GM12865 (cell line): Measurements from ENCODE around the gene METAP2.

Experiments
- DNase-seq: peaks from one replicate; pipeline ENCODE4 v3.0.0; 2010; ENCODE audit warnings: low read depth
- H3K4me3 ChIP-seq: 2 replicates; pipeline ENCODE4 v1.5.1; 2011; ENCODE audit warnings: mild to moderate bottlenecking, low read depth, low read length, control low read depth
- CTCF ChIP-seq: IDR thresholded peaks from 2 replicates; pipeline ENCODE4 v1.5.1; 2011; ENCODE audit warnings: low read length, control low read depth, low read depth, inconsistent platforms; ENCODE audit not compliant: insufficient read depth; ENCODE audit errors: missing control alignments

Gene METAP2

GRCh38 chr12:95515197-95515596 lies 41.2 kb downstream of the METAP2 start:
- DNase-seq = no peak
- H3K4me3 ChIP-seq = no peak overlapping the region
- TF ChIP-seq CTCF = no peak

GRCh38 chr12:95516757-95517156 lies 42.8 kb downstream of the METAP2 start:
- TF ChIP-seq CTCF = no peak
- no peak for DNase-seq
- H3K4me3 ChIP-seq = no peak overlapping the region

- DNase-seq = no peak
- no peak for TF ChIP-seq CTCF
- no peak overlapping the region for H3K4me3 ChIP-seq
These were observed 43.3 kb downstream of the METAP2 start for GRCh38 chr12:95517246-95517645.

- no peak for DNase-seq
- H3K4me3 ChIP-seq = no peak overlapping the region
- TF ChIP-seq CTCF = no peak
These were observed 45.0 kb downstream of the METAP2 start for GRCh38 chr12:95518944-95519343.

- no peak for TF ChIP-seq CTCF
- H3K4me3 ChIP-seq = no peak overlapping the region
- DNase-seq = no peak
These were observed 46.9 kb downstream of the METAP2 start for GRCh38 chr12:95520816-95521215.

GRCh38 chr12:95522692-95523091 lies 48.7 kb downstream of the METAP2 start:
- no peak overlapping the region for H3K4me3 ChIP-seq
- DNase-seq = no peak
- TF ChIP-seq CTCF = no peak

GRCh38 chr12:95528431-95528830 lies 54.5 kb downstream of the METAP2 start:
- no peak overlapping the region for H3K4me3 ChIP-seq
- TF ChIP-seq CTCF = no peak
- DNase-seq = no peak
